ENCODE data around the gene LY86.

Gene LY86

GRCh38 chr6:6588064-6588923 lies at the start of gene LY86:
Gene LY86 (plus strand): TSS chr6:6588720. CDS start chr6:6588735, 15 bp downstream.
- DNase-seq (ENCODE audit: low read depth), result no peak

- no peak for DNase-seq (ENCODE audit: low read depth)
Measured at GRCh38 chr6:6539036-6539435, 49.5 kb upstream of the LY86 start.

- DNase-seq (ENCODE audit: low read depth), result no peak
Measured at GRCh38 chr6:6542357-6542756, 46.2 kb upstream of the LY86 start.

- DNase-seq (ENCODE audit: low read depth), result no peak
Measured at GRCh38 chr6:6543181-6543879, 45.2 kb upstream of the LY86 start.

- DNase-seq (ENCODE audit: low read depth), result no peak
Measured at GRCh38 chr6:6545616-6546317, 42.8 kb upstream of the LY86 start.

GRCh38 chr6:6546318-6547109 lies 42.0 kb upstream of the LY86 start:
- no peak for DNase-seq (ENCODE audit: low read depth)

- DNase-seq (ENCODE audit: low read depth), result peak; percentile 83
Measured at GRCh38 chr6:6547110-6547879, 41.2 kb upstream of the LY86 start.

- no peak for DNase-seq (ENCODE audit: low read depth)
Measured at GRCh38 chr6:6556161-6556737, 32.3 kb upstream of the LY86 start.

GRCh38 chr6:6556738-6557503 lies 31.6 kb upstream of the LY86 start:
- DNase-seq (ENCODE audit: low read depth), result peak; percentile 30

- DNase-seq (ENCODE audit: low read depth), result no peak
Measured at GRCh38 chr6:6557504-6557839, 31.0 kb upstream of the LY86 start.

GRCh38 chr6:6557886-6558285 lies 30.6 kb upstream of the LY86 start:
- no peak for DNase-seq (ENCODE audit: low read depth)

- no peak for DNase-seq (ENCODE audit: low read depth)
Measured at GRCh38 chr6:6559994-6560570, 28.4 kb upstream of the LY86 start.

- no peak for DNase-seq (ENCODE audit: low read depth)
Measured at GRCh38 chr6:6560909-6561308, 27.6 kb upstream of the LY86 start.

- no peak for DNase-seq (ENCODE audit: low read depth)
Measured at GRCh38 chr6:6564154-6564553, 24.4 kb upstream of the LY86 start.

- DNase-seq (ENCODE audit: low read depth), result no peak
Measured at GRCh38 chr6:6565069-6565468, 23.5 kb upstream of the LY86 start.

- no peak for DNase-seq (ENCODE audit: low read depth)
Measured at GRCh38 chr6:6565488-6565887, 23.0 kb upstream of the LY86 start.

GRCh38 chr6:6566766-6567165 lies 21.8 kb upstream of the LY86 start:
- no peak for DNase-seq (ENCODE audit: low read depth)

- DNase-seq (ENCODE audit: low read depth), result no peak
Measured at GRCh38 chr6:6569096-6569810, 19.3 kb upstream of the LY86 start.

- DNase-seq (ENCODE audit: low read depth), result no peak
Measured at GRCh38 chr6:6569811-6570164, 18.7 kb upstream of the LY86 start.
